HT-29 (cell line): ENCODE results near the gene IFNGR2. TPM values are rescaled to one million over a fixed set of nuclear protein-coding genes. Genes with fewer than 3 reads are reported as not detected.

Experiments used
- DNase-seq: peaks from one replicate; pipeline ENCODE4 v3.0.0-alpha.2; 2015; ENCODE audit warnings: low spot score
- total RNA-seq: library from RNA; depleted of rRNA; stranded (reverse); fragments of >200 nt; shearing (Covaris generic); gene quantifications from 2 replicates; pipeline ENCODE4 v1.2.3, GENCODE V29; 2014; rRNA removed

The IFNGR2 gene
- total RNA-seq, 1 experiment from 2014 or later: 28.1 TPM

DNA sequence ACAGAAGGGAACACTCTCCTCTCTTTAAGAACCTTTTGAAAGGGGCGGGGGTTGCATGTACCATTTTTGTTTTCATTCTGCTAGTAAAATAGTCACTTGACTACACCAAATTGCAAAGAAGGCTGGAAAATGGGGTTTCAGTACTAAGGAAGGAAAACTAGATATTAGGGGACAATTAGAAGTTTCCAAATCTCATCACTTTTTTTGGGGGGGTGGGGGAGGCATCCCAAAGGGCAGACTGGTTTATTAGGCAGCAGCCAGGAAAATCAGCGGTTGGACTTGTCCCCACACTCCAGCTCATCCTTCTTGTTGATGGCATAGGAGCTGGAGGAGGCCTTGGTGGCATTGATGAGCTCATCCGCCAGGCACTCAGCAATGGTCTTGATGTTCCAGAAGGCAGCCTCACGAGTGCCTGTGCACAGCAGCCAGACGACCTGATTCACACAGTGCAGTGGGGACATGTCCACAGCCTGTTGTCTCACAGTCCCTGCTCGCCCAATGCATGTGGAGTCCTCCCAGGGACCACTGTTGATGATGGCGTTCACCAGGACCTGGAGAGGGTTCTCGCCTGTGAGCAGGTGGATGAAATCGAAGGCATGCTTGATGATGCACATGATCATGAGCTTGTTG lies 78.2 kb downstream of the IFNGR2 start:
- DNase-seq: no peak

Other genes starting within 250 kb of the IFNGR2 start
- 1.2 and 1.6 TPM in 2 replicates for gene IFNAR2, start 173.5 kb upstream of the IFNGR2 start, total RNA-seq
- gene IL10RB, start 137.0 kb upstream of the IFNGR2 start, total RNA-seq: 10.3 and 13.4 TPM in 2 replicates
- gene IFNAR1, start 78.4 kb upstream of the IFNGR2 start, total RNA-seq: 1.6 and 6.8 TPM in 2 replicates
- gene TMEM50B, start 76.6 kb downstream of the IFNGR2 start, total RNA-seq: 7.0 and 8.0 TPM in 2 replicates
- 0.20 and 0.42 TPM in 2 replicates for gene DNAJC28, start 88.3 kb downstream of the IFNGR2 start, total RNA-seq
- gene GART, start 138.7 kb downstream of the IFNGR2 start, total RNA-seq: 57.6 and 59.4 TPM in 2 replicates
- 67.7 and 68.9 TPM in 2 replicates for gene SON, start 139.6 kb downstream of the IFNGR2 start, total RNA-seq
- 19.4 and 21.7 TPM in 2 replicates for gene DONSON, start 185.3 kb downstream of the IFNGR2 start, total RNA-seq
- gene CRYZL1, start 238.3 kb downstream of the IFNGR2 start, total RNA-seq: 3.4 and 8.1 TPM in 2 replicates
- 12.4 and 19.6 TPM in 2 replicates for gene ITSN1, start 239.1 kb downstream of the IFNGR2 start, total RNA-seq